Loucy (cell line): ENCODE results near the gene FOXJ3.

ENCODE experiments used
- H2AFZ ChIP-seq: fragments of 200-600 bp; sonication (generic); 2 replicates; pipeline ENCODE4 v1.6.0; 2016; ENCODE audit warnings: antibody characterized with exemption, mild to moderate bottlenecking, low read length, moderate library complexity
- H3F3A ChIP-seq: fragments of 200-600 bp; 2 replicates; pipeline ENCODE4 v1.6.0; 2016; ENCODE audit warnings: antibody characterized with exemption, low read depth, mild to moderate bottlenecking
- H3K27me3 ChIP-seq: fragments of 200-600 bp; sonication (generic); 2 replicates; pipeline ENCODE4 v1.6.1; 2014; ENCODE audit warnings: low read length, mild to moderate bottlenecking; ENCODE audit not compliant: insufficient read depth, poor library complexity, severe bottlenecking
- H3K36me3 ChIP-seq: fragments of 200-600 bp; sonication (generic); 2 replicates; pipeline ENCODE4 v1.6.1; 2016; ENCODE audit warnings: low read length; ENCODE audit not compliant: insufficient read depth
- H3K4me1 ChIP-seq: fragments of 200-600 bp; sonication (generic); 2 replicates; pipeline ENCODE4 v1.5.1; 2014; ENCODE audit warnings: low read length, mild to moderate bottlenecking; ENCODE audit not compliant: insufficient read depth, poor library complexity, severe bottlenecking
- H3K4me2 ChIP-seq: fragments of 200-600 bp; sonication (generic); 2 replicates; pipeline ENCODE4 v1.6.0; 2014; ENCODE audit warnings: antibody characterized with exemption, low read length, low read depth, mild to moderate bottlenecking; ENCODE audit not compliant: poor library complexity, severe bottlenecking
- H3K4me3 ChIP-seq: fragments of 200-600 bp; sonication (generic); 2 replicates; pipeline ENCODE4 v1.5.1; 2014; ENCODE audit warnings: low read length, mild to moderate bottlenecking, mixed read lengths; ENCODE audit not compliant: poor library complexity, severe bottlenecking
- H3K79me2 ChIP-seq: fragments of 200-600 bp; sonication (generic); 2 replicates; pipeline ENCODE4 v1.6.1; 2014; ENCODE audit warnings: low read length; ENCODE audit not compliant: insufficient read depth
- H3K9ac ChIP-seq: fragments of 200-600 bp; sonication (generic); 2 replicates; pipeline ENCODE4 v1.6.0; 2014; ENCODE audit warnings: mild to moderate bottlenecking, low read depth, low read length, moderate library complexity; ENCODE audit not compliant: poor library complexity, severe bottlenecking
- H3K9me2 ChIP-seq: fragments of 200-600 bp; sonication (generic); replicated peaks from 2 replicates; pipeline ENCODE4 v1.6.1; 2016; ENCODE audit warnings: low read depth, low read length, mixed read lengths
- H3K9me3 ChIP-seq: fragments of 200-600 bp; sonication (generic); 2 replicates; pipeline ENCODE4 v1.6.1; 2014; ENCODE audit warnings: mild to moderate bottlenecking, antibody characterized with exemption, low read length, low read depth; ENCODE audit not compliant: insufficient read depth
- H4K20me1 ChIP-seq: fragments of 200-600 bp; sonication (generic); 2 replicates; pipeline ENCODE4 v1.6.0; 2014; ENCODE audit warnings: antibody characterized with exemption, low read length, mild to moderate bottlenecking; ENCODE audit not compliant: insufficient read depth, poor library complexity, severe bottlenecking
- EZH2phosphoT487 ChIP-seq: fragments of 200-600 bp; IDR thresholded peaks from 2 replicates; pipeline ENCODE4 v1.6.1; 2018; ENCODE audit warnings: antibody characterized with exemption, mild to moderate bottlenecking, moderate library complexity, borderline replicate concordance
- TF ChIP-seq, protein P1 (sequence below): fragments of 200-600 bp; sonication (generic); conservative IDR thresholded peaks from 2 replicates; pipeline ENCODE4 v1.5.1; 2014; ENCODE audit warnings: mild to moderate bottlenecking, antibody characterized with exemption, low read length

The FOXJ3 gene

DNA sequence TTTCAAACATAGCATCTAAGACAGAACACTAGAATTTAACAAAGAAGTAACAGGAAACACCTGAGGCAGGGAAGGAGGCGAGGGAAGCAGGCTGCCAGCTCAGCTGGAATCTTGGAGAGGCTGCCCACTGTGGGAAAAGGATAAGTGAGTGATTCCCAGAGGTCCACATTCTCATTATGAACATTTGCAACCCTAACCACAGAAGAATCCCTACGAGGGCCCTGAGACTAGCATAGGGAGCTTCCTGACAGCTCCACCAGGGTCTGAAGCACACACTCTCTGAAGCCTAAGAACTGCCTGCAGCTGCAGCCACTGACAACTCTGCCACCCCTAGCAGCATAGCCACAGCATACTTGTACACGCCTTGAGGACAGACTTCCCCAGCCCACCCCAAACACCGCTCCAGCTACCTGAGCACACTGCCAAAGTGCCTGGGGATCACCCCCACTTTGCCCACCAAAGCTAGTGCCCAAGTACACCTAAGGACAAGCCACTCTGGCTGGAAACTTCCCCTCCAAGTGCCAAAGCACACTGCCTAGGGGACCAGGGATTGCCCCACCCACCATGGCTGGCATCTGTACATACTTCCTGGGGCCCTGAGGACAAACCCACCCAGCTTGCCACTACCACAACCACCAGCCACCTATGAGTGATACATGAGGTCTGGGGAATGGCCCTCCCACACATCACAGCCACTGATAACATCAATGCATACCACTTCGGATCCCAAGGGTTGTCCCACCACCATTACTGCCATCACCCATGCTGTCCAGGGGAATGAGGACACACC, 93.9 kb downstream of the FOXJ3 start:
- no peak for TF ChIP-seq EZH2phosphoT487
- TF ChIP-seq, protein P1, sequence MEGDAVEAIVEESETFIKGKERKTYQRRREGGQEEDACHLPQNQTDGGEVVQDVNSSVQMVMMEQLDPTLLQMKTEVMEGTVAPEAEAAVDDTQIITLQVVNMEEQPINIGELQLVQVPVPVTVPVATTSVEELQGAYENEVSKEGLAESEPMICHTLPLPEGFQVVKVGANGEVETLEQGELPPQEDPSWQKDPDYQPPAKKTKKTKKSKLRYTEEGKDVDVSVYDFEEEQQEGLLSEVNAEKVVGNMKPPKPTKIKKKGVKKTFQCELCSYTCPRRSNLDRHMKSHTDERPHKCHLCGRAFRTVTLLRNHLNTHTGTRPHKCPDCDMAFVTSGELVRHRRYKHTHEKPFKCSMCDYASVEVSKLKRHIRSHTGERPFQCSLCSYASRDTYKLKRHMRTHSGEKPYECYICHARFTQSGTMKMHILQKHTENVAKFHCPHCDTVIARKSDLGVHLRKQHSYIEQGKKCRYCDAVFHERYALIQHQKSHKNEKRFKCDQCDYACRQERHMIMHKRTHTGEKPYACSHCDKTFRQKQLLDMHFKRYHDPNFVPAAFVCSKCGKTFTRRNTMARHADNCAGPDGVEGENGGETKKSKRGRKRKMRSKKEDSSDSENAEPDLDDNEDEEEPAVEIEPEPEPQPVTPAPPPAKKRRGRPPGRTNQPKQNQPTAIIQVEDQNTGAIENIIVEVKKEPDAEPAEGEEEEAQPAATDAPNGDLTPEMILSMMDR = no peak
- no peaks in the 10 kb centered on the region for H3K9me2 ChIP-seq
- H3K9me3 ChIP-seq = peaks cover 14% of the 10 kb centered on the region
- peaks cover 55% of the 10 kb centered on the region for H4K20me1 ChIP-seq
- H2AFZ ChIP-seq = no peak overlapping the region
- peaks cover 40% of the 10 kb centered on the region; the same call in 1 of the 2 replicates for H3K36me3 ChIP-seq
- H3K4me2 ChIP-seq = no peak overlapping the region
- H3K4me3 ChIP-seq = no peak overlapping the region
- no peaks in the 10 kb centered on the region for H3F3A ChIP-seq
- peaks cover 95% of the 10 kb centered on the region for H3K79me2 ChIP-seq
- peaks cover 22% of the 10 kb centered on the region for H3K4me1 ChIP-seq
- H3K27me3 ChIP-seq = no peaks in the 10 kb centered on the region
- H3K9ac ChIP-seq = no peak overlapping the region

DNA sequence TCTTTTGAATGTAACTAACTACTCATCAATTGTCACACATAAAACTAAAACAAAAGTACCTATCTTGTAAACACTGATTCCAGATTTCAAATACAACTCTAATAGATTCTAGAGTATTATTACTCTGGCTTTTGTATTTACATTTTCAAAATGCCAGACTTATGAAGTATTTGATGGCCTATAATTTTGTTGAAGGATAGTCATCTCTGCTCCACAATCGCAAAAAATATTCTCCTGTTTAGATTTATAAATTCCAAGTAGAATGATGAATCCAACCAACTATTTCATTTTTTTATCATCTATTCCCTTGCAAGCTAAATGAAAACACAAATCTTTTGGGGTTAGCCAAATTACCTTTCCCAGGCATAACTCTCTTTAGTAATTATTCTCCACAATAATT, 95.5 kb downstream of the FOXJ3 start:
- Histone ChIP-seq H3K79me2 (peaks cover 87% of the 10 kb centered on the region), H2AFZ (no peak overlapping the region), H3K4me2 (no peak overlapping the region), H3K27me3 (no peaks in the 10 kb centered on the region), H3K9me3 (peaks cover 21% of the 10 kb centered on the region), H3K9me2 (no peaks in the 10 kb centered on the region), H3F3A (no peaks in the 10 kb centered on the region), H4K20me1 (peaks cover 44% of the 10 kb centered on the region), H3K4me3 (no peak overlapping the region), H3K9ac (no peak overlapping the region), H3K36me3 (peaks cover 47% of the 10 kb centered on the region; the same call in 1 of the 2 replicates), H3K4me1 (peaks cover 22% of the 10 kb centered on the region)
- no peak for TF ChIP-seq EZH2phosphoT487
- TF ChIP-seq, protein P1 = no peak

DNA sequence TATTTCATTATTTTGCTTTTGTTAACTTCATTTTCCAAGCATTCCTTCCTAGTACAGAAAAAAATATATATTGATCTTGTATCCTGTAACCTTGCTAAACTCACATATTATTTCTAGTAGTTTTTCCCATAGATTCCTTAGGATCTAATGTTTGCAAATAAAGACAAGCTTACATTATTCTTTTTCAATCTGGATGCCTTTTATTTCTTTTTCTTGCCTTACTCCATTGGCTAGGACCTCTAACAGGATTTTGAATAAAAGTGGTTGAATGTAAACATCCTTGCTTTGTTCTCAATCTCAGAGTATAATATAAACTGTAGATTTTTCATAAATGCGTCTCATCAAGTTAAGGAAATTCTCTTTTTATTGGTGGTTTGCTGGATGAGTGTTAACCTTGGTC, 96.0 kb downstream of the FOXJ3 start:
- Histone ChIP-seq H3K9ac (no peak overlapping the region), H3K4me2 (no peak overlapping the region), H3K27me3 (no peaks in the 10 kb centered on the region), H2AFZ (no peak overlapping the region), H3K79me2 (peaks cover 82% of the 10 kb centered on the region), H3K36me3 (peaks cover 44% of the 10 kb centered on the region; the same call in 1 of the 2 replicates), H3F3A (no peaks in the 10 kb centered on the region), H3K9me2 (no peaks in the 10 kb centered on the region), H3K4me3 (no peak overlapping the region), H3K9me3 (peaks cover 21% of the 10 kb centered on the region), H3K4me1 (peaks cover 22% of the 10 kb centered on the region), H4K20me1 (peaks cover 41% of the 10 kb centered on the region)
- TF ChIP-seq, protein P1 = no peak
- no peak for TF ChIP-seq EZH2phosphoT487
